Keratinocyte (primary cell): ENCODE measurements around the gene SCRN1.
"Not testable (repeated sequence)": the region's sequence is repeated elsewhere in the genome, so short reads cannot be mapped to it uniquely, and the experiment has no call there.

Experiments used
- CTCF ChIP-seq, 3 experiments: IDR thresholded peaks in 1 of 3; conservative IDR thresholded peaks in 1 of 3; optimal IDR thresholded peaks in 1 of 3; 2 replicates in 2 of 3; 3 replicates in 1 of 3; pipeline versions ENCODE3 to v1.5.1; 2011; ENCODE audit warnings: low read length in 3 of 3, mild to moderate bottlenecking in 3 of 3, moderate library complexity in 2 of 3, control low read depth in 1 of 3, inconsistent platforms in 1 of 3; ENCODE audit not compliant: insufficient read depth in 2 of 3; ENCODE audit errors: extremely low read depth in 1 of 3
- EZH2 ChIP-seq: IDR thresholded peaks from one replicate; pipeline ENCODE4 v1.6.1; 2012; ENCODE audit warnings: inconsistent platforms, mild to moderate bottlenecking, low read length, moderate library complexity

- TF ChIP-seq CTCF (optimal IDR thresholded peaks at IDR 0.05 in 1 of 3, IDR thresholded peaks at IDR 0.05 in 1 of 3, conservative IDR thresholded peaks at IDR 0.05 in 1 of 3; ENCODE audit: extremely low read depth in 1 of 3, insufficient read depth in 2 of 3, low read length in 3 of 3); EZH2: not testable (repeated sequence)
These were observed 98.8 kb downstream of the SCRN1 start for GRCh38 chr7:29890786-29891185.
